GM21576 (cell line): ENCODE results near the gene MCAT.
"Not testable (repeated sequence)": the region's sequence is repeated elsewhere in the genome, so short reads cannot be mapped to it uniquely, and the experiment has no call there.

ENCODE experiments used
- ATAC-seq: cut with Tn5 transposase; IDR thresholded peaks from one replicate; pipeline ENCODE4 v1.9.1; 2021; ENCODE audit warnings: mild to moderate bottlenecking, moderate library complexity; ENCODE audit not compliant: unreplicated experiment

MCAT gene

GRCh38 chr22:43156413-43156812, 13.2 kb upstream of the MCAT start:
- no peak for ATAC-seq

DNA sequence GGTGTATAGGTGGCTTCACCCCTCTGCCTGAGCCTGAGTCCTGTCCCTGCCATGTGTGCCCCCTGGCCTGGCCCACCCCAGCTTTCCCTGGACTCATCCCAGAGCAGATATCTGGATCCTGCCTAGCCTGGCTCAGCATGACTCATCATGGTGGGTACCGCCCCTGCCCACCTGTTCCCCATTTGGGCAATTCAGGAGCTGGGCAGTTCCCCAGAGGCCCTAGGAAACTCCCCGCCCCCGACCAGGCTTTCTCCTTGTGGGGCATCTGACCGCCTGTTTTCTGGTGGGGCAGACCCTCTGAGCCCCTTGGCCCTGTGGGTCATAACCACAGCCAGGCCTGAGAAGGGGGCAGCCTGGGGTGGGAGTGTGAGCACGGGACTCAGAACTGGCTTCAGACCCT, 12.6 kb upstream of the MCAT start:
- no peak for ATAC-seq

- ATAC-seq = no peak
These were observed 11.8 kb upstream of the MCAT start for GRCh38 chr22:43154887-43155536.

DNA sequence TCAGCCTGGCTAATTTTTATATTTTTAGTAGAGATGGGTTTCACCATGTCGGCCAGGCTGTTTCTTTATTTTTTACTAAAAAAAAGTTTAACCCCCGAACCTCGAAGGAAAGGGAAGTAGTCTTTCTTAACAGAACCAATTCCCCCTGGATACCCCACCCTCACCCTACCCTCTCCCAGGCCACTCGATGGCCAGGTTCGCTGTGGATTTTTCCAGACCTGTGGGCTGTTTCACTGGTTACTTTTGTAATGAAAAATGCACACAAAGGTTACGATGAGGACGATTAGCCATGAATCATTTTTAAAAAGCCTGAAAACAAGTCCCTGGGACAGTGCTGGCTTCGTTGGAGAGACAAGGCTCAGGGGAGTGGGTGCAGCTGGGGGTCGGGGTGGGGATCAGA, 10.7 kb upstream of the MCAT start:
- ATAC-seq = no peak

DNA sequence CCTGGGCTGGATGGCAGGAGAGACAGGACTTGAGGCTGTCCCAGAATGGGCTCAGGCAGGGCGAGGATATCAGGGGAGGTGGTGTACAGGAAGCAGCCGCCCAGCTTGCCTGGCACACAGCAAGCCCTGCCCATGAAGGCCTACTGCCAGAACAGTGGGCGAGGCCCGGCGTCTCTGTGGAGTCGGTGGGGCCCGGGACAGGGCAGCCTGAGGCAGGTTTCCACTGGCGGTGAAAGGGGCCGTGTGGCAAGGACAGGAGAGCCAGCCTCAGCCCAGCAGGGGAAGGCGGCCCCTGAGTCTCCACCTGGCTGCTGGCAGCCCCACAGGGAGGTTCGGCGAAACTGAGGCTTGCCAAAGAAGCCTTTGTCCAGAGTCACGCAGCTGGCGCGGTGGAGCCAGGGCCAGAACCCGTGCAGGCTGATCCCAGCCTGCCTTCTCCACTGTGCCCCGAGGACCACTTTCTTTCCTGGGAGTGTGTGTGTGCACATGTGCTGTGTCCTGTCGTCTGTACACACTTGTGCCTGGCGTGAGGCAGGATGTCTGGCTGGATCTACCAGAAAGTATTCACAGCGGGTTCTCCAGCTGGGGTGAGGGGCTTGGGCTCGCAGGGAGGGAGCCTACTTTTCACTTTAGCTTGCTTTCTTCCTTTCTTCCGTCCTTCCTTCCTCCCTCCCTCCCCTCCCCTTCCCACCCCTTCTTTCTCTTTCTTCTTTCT, 9.3 kb upstream of the MCAT start:
- no peak for ATAC-seq

GRCh38 chr22:43152003-43152356, 8.8 kb upstream of the MCAT start:
- ATAC-seq = no peak

DNA sequence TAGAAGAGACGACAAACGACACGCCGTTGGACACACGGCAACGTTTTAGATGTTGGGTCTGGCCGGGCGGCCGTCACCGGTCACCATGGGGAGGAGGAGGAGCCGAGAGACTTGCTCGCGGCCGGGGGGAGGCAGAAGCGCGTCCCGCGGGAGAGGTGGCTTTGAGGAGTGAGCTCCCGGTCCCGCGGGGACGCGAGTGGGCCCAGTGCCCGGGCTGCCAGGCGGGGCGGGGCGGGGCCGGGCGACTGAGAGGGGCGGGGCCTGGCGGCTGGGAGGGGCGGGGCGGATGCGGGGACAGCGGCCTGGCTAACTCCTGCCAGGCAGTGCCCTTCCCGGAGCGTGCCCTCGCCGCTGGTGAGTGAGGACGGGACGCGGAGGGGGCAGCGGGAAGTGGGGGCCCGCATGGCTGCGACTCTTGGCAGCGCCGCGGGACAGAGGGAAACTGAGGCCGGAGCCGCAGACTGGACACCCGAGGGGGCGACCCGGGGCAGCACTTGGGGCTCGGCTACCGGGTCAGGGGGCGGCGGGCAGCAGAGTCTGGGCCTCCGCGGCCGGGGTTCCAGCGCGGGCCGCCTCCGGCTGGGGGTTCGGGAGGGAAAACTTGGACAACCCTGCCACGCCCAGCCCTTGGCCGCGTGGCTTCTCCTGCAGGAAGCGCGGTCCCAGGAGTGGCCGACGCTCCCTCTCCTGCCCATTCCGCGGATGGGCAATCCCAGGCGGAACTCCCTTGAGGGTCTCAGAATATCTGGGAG, 8.2 kb upstream of the MCAT start, which contains the start of gene TSPO:
Gene TSPO (plus strand): TSS at position 309 of the 752 bp plus-strand sequence. CDS start 7,680 bp downstream, outside the sequence.
- ATAC-seq = no peak

DNA sequence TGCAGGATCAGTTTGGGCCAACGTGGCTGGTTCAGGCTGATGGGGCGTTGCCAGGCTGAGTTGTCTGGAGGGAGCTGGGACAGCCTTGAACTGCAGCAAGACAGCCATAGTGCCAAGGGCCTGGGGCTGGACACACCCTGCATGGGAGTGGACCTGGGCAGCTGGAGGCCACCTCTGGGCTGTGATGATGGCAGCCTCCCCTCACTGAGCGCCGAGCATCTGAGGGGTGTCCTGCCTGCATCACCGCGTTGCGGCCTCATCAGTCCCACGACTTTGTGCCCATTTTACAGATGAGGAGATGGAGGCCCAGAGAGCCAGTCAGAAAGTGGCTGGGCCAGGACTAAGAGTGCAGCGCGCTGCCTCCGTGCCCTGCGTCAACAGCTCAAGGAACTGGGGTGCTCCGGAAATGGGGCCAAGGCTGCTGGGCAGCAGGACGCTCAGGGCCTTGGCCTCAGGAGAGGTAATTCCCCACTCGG, 7.6 kb upstream of the MCAT start:
- ATAC-seq = no peak

- no peak for ATAC-seq
These were observed 5.4 kb upstream of the MCAT start for GRCh38 chr22:43148581-43148980.

DNA sequence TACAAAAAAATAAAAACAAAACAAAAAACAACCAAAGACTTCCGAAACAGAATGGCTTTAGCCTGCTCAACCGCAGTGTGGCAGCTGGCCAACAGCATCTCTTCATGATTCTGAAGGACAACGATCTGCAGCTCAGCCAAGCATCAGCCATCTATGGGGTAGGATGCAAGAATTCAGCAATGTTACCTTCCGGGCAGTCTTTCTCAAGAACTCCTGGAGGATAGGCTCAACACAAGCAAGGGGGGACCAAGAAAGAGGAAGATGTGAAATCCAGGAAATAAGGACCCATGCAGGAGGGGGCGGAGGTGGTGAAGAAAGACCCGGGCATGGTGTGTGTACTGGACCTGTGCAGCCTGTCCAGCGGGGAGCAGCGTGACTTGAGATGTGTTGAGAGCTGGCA, 4.6 kb upstream of the MCAT start:
- ATAC-seq = no peak

- ATAC-seq = not testable (repeated sequence)
These were observed 3.1 kb upstream of the MCAT start for GRCh38 chr22:43146332-43146731.

GRCh38 chr22:43145371-43145770, 2.2 kb upstream of the MCAT start:
- not testable (repeated sequence) for ATAC-seq

DNA sequence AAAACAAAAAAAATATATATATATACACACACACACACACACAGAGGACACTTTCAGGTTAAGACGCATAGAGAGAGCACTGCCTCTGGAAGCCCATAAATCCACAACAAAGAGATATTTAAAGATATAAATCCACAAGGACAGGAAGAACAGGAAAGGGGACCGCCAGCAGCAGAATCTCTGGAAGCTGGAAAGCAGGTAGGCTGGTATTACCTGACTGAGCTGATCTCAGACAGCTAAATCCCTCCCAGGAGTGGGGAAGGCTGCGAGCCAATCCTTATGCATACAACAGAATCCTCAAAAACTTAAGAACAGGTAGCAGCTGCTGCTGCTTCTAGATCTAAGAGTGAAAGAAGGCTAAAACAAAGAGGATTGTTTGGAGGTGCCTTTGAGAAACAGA, 1.8 kb upstream of the MCAT start:
- no peak for ATAC-seq

GRCh38 chr22:43136801-43137200, 6.4 kb downstream of the MCAT start:
- no peak for ATAC-seq

DNA sequence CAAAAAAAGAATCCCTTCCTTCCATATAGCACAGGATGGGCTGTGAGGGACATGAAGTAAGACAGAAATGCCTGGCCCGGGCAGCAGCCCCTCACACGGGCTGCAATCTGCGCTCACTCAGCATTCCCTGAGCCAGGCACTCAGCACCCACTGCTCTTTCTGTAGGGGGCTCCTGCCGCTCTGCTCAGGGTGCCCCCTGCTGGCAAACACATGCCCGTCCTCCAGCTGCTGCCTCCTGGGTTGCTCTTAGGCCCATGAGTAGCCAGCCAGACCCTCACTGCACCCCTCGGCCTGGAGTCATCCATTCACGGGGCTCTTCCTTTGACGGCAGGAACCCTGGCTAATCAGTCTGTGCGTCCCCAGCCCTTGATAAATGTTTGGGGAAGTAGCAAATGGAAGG, 6.9 kb downstream of the MCAT start:
- no peak for ATAC-seq

DNA sequence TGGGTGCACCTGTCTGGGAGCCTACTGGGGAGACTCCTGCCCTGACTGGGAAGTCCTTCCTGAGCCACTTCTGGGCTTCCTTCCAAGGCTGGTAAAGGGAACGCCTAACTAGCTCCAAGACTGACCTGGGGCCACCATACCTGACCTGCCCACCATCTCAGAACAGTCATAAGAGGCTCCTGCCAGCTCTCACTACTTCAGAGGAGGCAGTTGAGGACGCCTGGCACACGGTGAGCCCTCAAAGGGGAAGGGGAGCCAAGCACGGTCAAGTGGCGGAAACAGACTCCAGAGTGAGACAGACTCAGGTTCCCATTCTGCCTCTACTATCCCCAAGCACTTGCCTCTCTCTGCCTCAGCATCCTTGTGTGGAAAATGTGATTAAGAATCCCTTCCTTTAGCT, 7.6 kb downstream of the MCAT start:
- no peak for ATAC-seq

- no peak for ATAC-seq
These were observed 8.6 kb downstream of the MCAT start for GRCh38 chr22:43134553-43134952.

DNA sequence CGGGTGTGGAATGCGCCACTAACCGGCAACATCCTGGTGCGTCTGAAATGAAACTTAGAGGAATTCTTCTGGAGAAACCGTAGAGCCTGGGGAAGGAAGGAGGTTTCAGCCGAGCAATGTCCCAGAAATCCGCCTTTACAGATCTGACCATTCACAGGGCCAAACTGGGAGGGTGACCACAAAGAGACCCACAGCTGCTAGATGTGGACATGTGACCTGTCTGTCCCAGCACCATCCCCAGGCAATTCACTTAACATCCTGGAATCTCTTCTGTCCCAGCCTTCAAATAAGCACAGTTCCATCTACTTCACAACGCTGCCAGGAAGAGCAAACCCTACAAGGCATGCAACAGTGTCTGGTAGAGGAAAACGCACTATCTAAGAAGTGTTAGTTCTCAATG, 9.8 kb downstream of the MCAT start:
- ATAC-seq = no peak

DNA sequence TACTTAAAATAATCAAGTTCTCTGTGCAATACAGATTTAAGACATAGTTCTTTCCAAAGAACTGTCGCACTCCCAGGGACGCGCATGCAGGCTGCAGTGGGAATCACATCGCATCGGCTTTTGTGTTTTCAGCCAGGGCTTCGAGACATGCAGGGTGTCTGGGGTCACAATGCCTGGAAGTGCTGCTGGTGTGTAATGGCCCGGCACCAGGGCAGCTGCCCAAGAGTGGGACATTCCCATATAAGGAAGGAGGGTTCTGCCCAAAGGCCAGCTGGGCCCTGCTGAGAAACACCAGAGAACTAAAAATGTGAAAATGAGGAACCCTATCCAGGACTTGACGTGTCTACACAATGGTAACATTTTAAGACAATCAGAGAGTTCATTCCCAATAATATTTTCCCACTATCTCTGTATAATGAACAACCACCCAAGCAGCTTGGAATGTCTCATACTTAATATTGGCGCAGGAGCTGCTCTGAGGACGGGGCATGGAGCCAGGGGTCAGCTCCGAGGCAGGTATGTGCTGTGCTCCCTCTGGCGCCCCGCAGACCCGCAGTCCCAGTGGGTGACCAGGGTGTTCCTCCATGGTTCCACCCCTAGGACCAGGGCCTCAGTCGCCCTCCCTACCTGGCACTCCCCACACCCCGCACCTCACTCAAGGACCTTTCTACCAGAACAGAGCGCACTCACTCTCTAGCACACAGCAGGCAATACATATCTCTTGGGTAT, 11.3 kb downstream of the MCAT start:
- no peak for ATAC-seq

- ATAC-seq = no peak
These were observed 13.5 kb downstream of the MCAT start for GRCh38 chr22:43129426-43130425.
